Pancreas (tissue), 10 donors: ENCODE measurements around the gene PPP1R15A. TPM values are rescaled to one million over a fixed set of nuclear protein-coding genes. Genes with fewer than 3 reads are reported as not detected.

Source experiments
- ATAC-seq, 4 donors: fragments of 200-7000 bp; cut with Tn5 transposase; one replicate each; pipeline versions ENCODE4 v1.8.0 to v1.9.1; 2020; ENCODE audit warnings: mild to moderate bottlenecking in 4 of 4, moderate library complexity in 4 of 4
- DNase-seq, 6 donors: peaks; one replicate each; pipeline ENCODE4 v3.0.0-alpha.2; 2020
- FAIRE-seq: peaks from 2 replicates; lab custom pipeline; 2012; peaks lifted over from hg19 to GRCh38; lab: Jason Lieb, UNC
- H3K27ac ChIP-seq, 4 donors: fragments of 200-600 bp; sonication (generic); 1 replicate in 3 of 4; 2 replicates in 1 of 4; pipeline versions ENCODE4 v1.5.0 to v1.8.0; 2020
- H3K27me3 ChIP-seq, 4 donors: fragments of 200-600 bp; one replicate each; pipeline ENCODE4 v1.8.0; 2021
- H3K36me3 ChIP-seq, 3 donors: fragments of 200-600 bp; sonication (generic) in 1 of 3; one replicate each; pipeline versions ENCODE4 v1.5.0 to v1.8.0; 2020 to 2021
- H3K4me1 ChIP-seq, 3 donors: fragments of 200-600 bp; one replicate each; pipeline ENCODE4 v1.8.0; 2021
- H3K4me3 ChIP-seq, 4 donors: fragments of 200-600 bp; sonication (generic) in 2 of 4; one replicate each; pipeline versions ENCODE4 v1.5.0 to v1.8.0; 2020 to 2021
- H3K9me3 ChIP-seq, 4 donors: fragments of 200-600 bp; one replicate each; pipeline ENCODE4 v1.8.0; 2021
- CTCF ChIP-seq, 4 donors: fragments of 200-600 bp; sonication (generic) in 3 of 4; IDR thresholded peaks; one replicate each; pipeline versions ENCODE4 v1.5.0 to v1.8.0; 2021; ENCODE audit warnings: antibody characterized with exemption in 4 of 4
- WGBS, 2 donors: extraction: QIAGEN DNeasy Blood & Tissue Kit; methylation state at CpG; one replicate each; pipeline ENCODE4 v1.1.7; 2013; 5-methylcytosine and 5-hydroxymethylcytosine counted together
- intact Hi-C, 3 donors: fragments of 100-400 bp; cut with DNase I; formaldehyde crosslinking; loops; one replicate each; pipeline versions ENCODE4 v1.11.1 to v1.14.2; 2022
- polyA plus RNA-seq, 2 donors: library from polyadenylated mRNA; stranded (reverse); fragments of 200-250 nt; gene quantifications; one replicate each; pipeline ENCODE4 v1.2.3, GENCODE V29; 2013
- total RNA-seq, 6 donors: library from RNA; stranded (reverse); fragmentation: NEBNext Ultra II Directional in 4 of 6; extraction: Animal tissue kit (Norgen Biotek cat#: 25700) in 4 of 6; gene quantifications; one replicate each; pipeline versions ENCODE4 v1.2.1 to v1.2.4, GENCODE V29; 2021 to 2023
- donor health status: healthy with polysubstance abuse.
- donor health status: DM: no; HTN: no; CAD: no; lungs with moderate emphysema.
- donor health status: DM: no; HTN: no; CAD: no.
- donor health status: control.
- donor health status: control.
- donor health status: Bipolar disorder and iron deficiency.
- donor health status: DM: yes; HTN: yes; CAD: no.
- donor health status: DM: no; HTN: no; CAD: no.
- donor health status: DM: no; HTN: no; CAD: no.
- donor health status: DM: yes; HTN: yes; CAD: no.

The PPP1R15A gene
- total and polyA plus RNA-seq, 8 donors = 8.1 to 53.2 (median 13.9) TPM

- FAIRE-seq = no peak
Observed at GRCh38 chr19:48833049-48833448, 39.2 kb upstream of the PPP1R15A start.

GRCh38 chr19:48833977-48834376 is 38.2 kb upstream of the PPP1R15A start:
- no peak overlapping the region for H3K27ac ChIP-seq
- H3K27me3 ChIP-seq = no peaks in the 10 kb centered on the region
- TF ChIP-seq CTCF (IDR thresholded peaks at IDR 0.05) = no peak
- H3K4me3 ChIP-seq = no peak overlapping the region
- no peak for DNase-seq
- no peak for ATAC-seq
- FAIRE-seq = no peak
- H3K4me1 ChIP-seq = no peaks in the 10 kb centered on the region
- 81 to 82% methylated on average over 5 of the region's 5 CpGs for WGBS, 2 donors
- H3K9me3 ChIP-seq = no peaks in the 10 kb centered on the region
- intact Hi-C loops = loop anchor here in 1 of 3 donors (10.0 kb wide), 1 partner anchor 179 kb away; no protein-coding TSS in a partner anchor
- no peaks in the 10 kb centered on the region for H3K36me3 ChIP-seq

More at GRCh38 chr19:48833049-48833448, 39.2 kb upstream of the PPP1R15A start:
- Histone ChIP-seq H3K27me3 (no peaks in the 10 kb centered on the region), H3K27ac (no peak overlapping the region), H3K4me3 (no peak overlapping the region), H3K36me3 (no peaks in the 10 kb centered on the region), H3K9me3 (no peaks in the 10 kb centered on the region), H3K4me1 (no peaks in the 10 kb centered on the region)
- intact Hi-C loops = loop anchor here in 1 of 3 donors (10.0 kb wide), 1 partner anchor 178 kb away; no protein-coding TSS in a partner anchor
- WGBS, 2 donors = 75 to 94% methylated on average over 5 of the region's 5 CpGs
- DNase-seq (no peak), ATAC-seq (no peak)
- TF ChIP-seq CTCF (IDR thresholded peaks at IDR 0.05) = no peak

- no peaks in the 10 kb centered on the region for H3K27me3 ChIP-seq
- intact Hi-C loops = loop anchor here in 2 of 3 donors (2.0 to 10.0 kb wide), 3 partner anchors 41 to 181 kb away; no protein-coding TSS in a partner anchor
- H3K4me3 ChIP-seq = peak overlapping the region in 2 of 4 donors; percentile 20 to 30
- no peaks in the 10 kb centered on the region for H3K9me3 ChIP-seq
- no peaks in the 10 kb centered on the region for H3K4me1 ChIP-seq
- DNase-seq (peak; percentile 87 to 99 (median 94)), FAIRE-seq (no peak), ATAC-seq (peak; percentile 97 to 98 (median 98))
- H3K36me3 ChIP-seq = no peaks in the 10 kb centered on the region
- H3K27ac ChIP-seq = peak overlapping the region in 1 of 4 donors; percentile 48
- 0 to 3% methylated on average over 12 of the region's 12 CpGs for WGBS, 2 donors
- TF ChIP-seq CTCF (IDR thresholded peaks at IDR 0.05) = peak; percentile 79 to 81 (median 80)
Observed at GRCh38 chr19:48835734-48836088, 36.5 kb upstream of the PPP1R15A start.

- no peaks in the 10 kb centered on the region for H3K4me1 ChIP-seq
- peak; percentile 18 to 46 (median 39) for ATAC-seq
- no peak for FAIRE-seq
- WGBS, 2 donors = 18 to 29% methylated on average over 35 of the region's 35 CpGs
- H3K4me3 ChIP-seq = peak within 1 kb of the TSS in 2 of 4 donors; percentile 20 to 30
- H3K36me3 ChIP-seq = no peaks in the 10 kb centered on the region
- DNase-seq = peak in 2 of 6 donors; percentile 62 to 75
- no peak for TF ChIP-seq CTCF (IDR thresholded peaks at IDR 0.05)
- intact Hi-C loops = loop anchor here in 2 of 3 donors (2.0 to 10.0 kb wide), 3 partner anchors 42 to 182 kb away; no protein-coding TSS in a partner anchor
- no peaks in the 10 kb centered on the region for H3K9me3 ChIP-seq
- H3K27me3 ChIP-seq = no peaks in the 10 kb centered on the region
- H3K27ac ChIP-seq = peak within 1 kb of the TSS in 1 of 4 donors; percentile 48
Observed at GRCh38 chr19:48836089-48837017, 35.9 kb upstream of the PPP1R15A start, which contains the start of gene HSD17B14. Gene HSD17B14, minus strand, starts transcription at chr19:48836491. Its CDS starts 80 bp downstream, at chr19:48836411.
